ENCODE results near the gene SLC38A10.

SLC38A10 gene

GRCh38 chr17:81200201-81200600, 94.9 kb downstream of the SLC38A10 start:
- DNase-seq, result no peak

- no peak for DNase-seq
Measured at GRCh38 chr17:81199482-81199830, 95.7 kb downstream of the SLC38A10 start.

GRCh38 chr17:81198826-81199481, 96.2 kb downstream of the SLC38A10 start:
- DNase-seq, result no peak

- no peak for DNase-seq
Measured at GRCh38 chr17:81197831-81198490, 97.1 kb downstream of the SLC38A10 start.

- DNase-seq, result no peak
Measured at GRCh38 chr17:81197409-81197795, 97.7 kb downstream of the SLC38A10 start.

GRCh38 chr17:81196505-81197408, 98.3 kb downstream of the SLC38A10 start:
- no peak for DNase-seq

- DNase-seq, result no peak
Measured at GRCh38 chr17:81195941-81196495, 99.1 kb downstream of the SLC38A10 start.

Measured in femur (tissue), 1 donor.